K562 (cell line): ENCODE measurements around the gene PURA. TPM values are rescaled to one million over a fixed set of nuclear protein-coding genes. Genes with fewer than 3 reads are reported as not detected.

Experiments used
- ATF7 ChIP-seq: fragments of 450-650 bp; IDR thresholded peaks from 2 replicates; pipeline ENCODE4 v1.7.1; 2014; ENCODE audit warnings: mild to moderate bottlenecking, moderate library complexity
- CSDE1 ChIP-seq, 2 experiments: fragments of 450-650 bp; IDR thresholded peaks; 2 replicates each; pipeline ENCODE4 v1.6.1; 2016; ENCODE audit warnings: mild to moderate bottlenecking in 1 of 2
- DLX4 ChIP-seq: fragments of 250-450 bp; sonication (Bioruptor Pico); IDR thresholded peaks from 2 replicates; pipeline ENCODE4 v1.6.1; 2021; ENCODE audit warnings: mild to moderate bottlenecking
- FIP1L1 ChIP-seq: fragments of 200-400 bp; formaldehyde crosslinking; IDR thresholded peaks from 2 replicates; pipeline ENCODE4 v1.6.1; 2018; ENCODE audit warnings: mild to moderate bottlenecking, low read depth, low read length; ENCODE audit not compliant: poor library complexity, severe bottlenecking
- HBP1 ChIP-seq: fragments of 450-650 bp; formaldehyde crosslinking; IDR thresholded peaks from 2 replicates; pipeline ENCODE4 v1.4.0; 2022; ENCODE audit warnings: missing genetic modification characterization
- HLTF ChIP-seq: fragments of 450-650 bp; IDR thresholded peaks from 2 replicates; pipeline ENCODE4 v1.6.1; 2016
- MCM2 ChIP-seq: fragments of 450-650 bp; IDR thresholded peaks from 2 replicates; pipeline ENCODE4 v1.6.1; 2017; ENCODE audit warnings: low read depth, mild to moderate bottlenecking
- NCOA1 ChIP-seq: fragments of 450-650 bp; IDR thresholded peaks from 2 replicates; pipeline ENCODE4 v1.6.1; 2016; ENCODE audit warnings: low read depth
- STAT6 ChIP-seq: sonication (generic); formaldehyde crosslinking; IDR thresholded peaks from 2 replicates; pipeline ENCODE4 v1.8.1; 2023; ENCODE audit warnings: mild to moderate bottlenecking, missing genetic modification reagents
- TCF7 ChIP-seq: sonication (generic); IDR thresholded peaks from 2 replicates; pipeline ENCODE4 v1.6.1; 2016; ENCODE audit warnings: antibody characterized with exemption, borderline replicate concordance
- THAP12 ChIP-seq: fragments of 250-450 bp; sonication (Bioruptor Pico); IDR thresholded peaks from 2 replicates; pipeline ENCODE4 v1.9.0; 2021; ENCODE audit warnings: mild to moderate bottlenecking, inconsistent platforms
- THRB ChIP-seq: fragments of 450-650 bp; formaldehyde crosslinking; conservative IDR thresholded peaks from 2 replicates; pipeline ENCODE4 v1.4.0; 2022; ENCODE audit warnings: mild to moderate bottlenecking, missing genetic modification characterization
- ZBTB33 ChIP-seq: sonication (generic); formaldehyde crosslinking; IDR thresholded peaks from 2 replicates; pipeline ENCODE4 v1.8.1; 2023; ENCODE audit warnings: mild to moderate bottlenecking, missing genetic modification reagents
- ZNF24 ChIP-seq: fragments of 450-650 bp; IDR thresholded peaks from 2 replicates; pipeline ENCODE4 v1.6.1; 2016
- ZNF699 ChIP-seq: fragments of 250-450 bp; sonication (Bioruptor Pico); IDR thresholded peaks from 2 replicates; pipeline ENCODE4 v1.8.0; 2021; ENCODE audit warnings: mild to moderate bottlenecking, moderate library complexity; ENCODE audit not compliant: insufficient replicate concordance
- ZNF75A ChIP-seq: fragments of 450-650 bp; formaldehyde crosslinking; IDR thresholded peaks from 2 replicates; pipeline ENCODE4 v1.4.0; 2020; ENCODE audit warnings: mild to moderate bottlenecking
- polyA plus RNA-seq, 8 experiments: library from polyadenylated mRNA; depleted of rRNA in 4 of 8; stranded (reverse) in 5 of 8; unstranded in 3 of 8; fragments of >200 nt; fragmentation: Nextera tagmentation in 2 of 8; fragmentation: Illumina TruSeq in 1 of 8; extraction: Ambion mirVana in 2 of 8; extraction: Trizol in 1 of 8; gene quantifications; 2 replicates each; pipeline versions ENCODE4 v1.2.1 to v1.2.3, GENCODE V29; 2011 to 2014; ENCODE audit warnings: inconsistent platforms in 1 of 8, missing spikeins in 1 of 8
- total RNA-seq, 7 experiments: library from RNA; depleted of rRNA in 6 of 7; stranded (reverse); fragments of >200 nt in 6 of 7; fragmentation: Illumina TruSeq in 2 of 7; extraction: Trizol in 2 of 7; gene quantifications; 2 replicates each; pipeline versions ENCODE4 v1.2.1 to v1.2.3, GENCODE V29; 2011 to 2021; ENCODE audit warnings: low replicate concordance in 1 of 7

The PURA gene
- total and polyA plus RNA-seq, 9 of the 15 experiments (the other 6 are each of a cell fraction or from before 2014, with no cell fraction given), result 3.2 to 11.1 (median 5.4) TPM

- TF ChIP-seq HBP1 (CRISPR knock-in tag) (no peak), THRB (CRISPR knock-in tag) (no peak), TCF7 (0 out of 2 replicates have a peak, but pooled peaks have one; percentile 3), ZNF699 (CRISPR knock-in tag) (no peak), ZBTB33 (no peak), STAT6 (CRISPR knock-in tag) (no peak), DLX4 (CRISPR knock-in tag) (no peak), MCM2 (no peak), THAP12 (CRISPR knock-in tag) (0 out of 2 replicates have a peak, but pooled peaks have one; percentile 43), ZNF75A (no peak), HLTF (no peak), FIP1L1 (no peak), ZNF24 (no peak), ATF7 (no peak), NCOA1 (no peak), CSDE1 (IDR thresholded peaks at IDR 0.05) (no peak)
Measured at GRCh38 chr5:140113699-140114263, at the start of gene PURA (continued).
